Mucosa of rectum (tissue), 2 donors: ENCODE measurements around the gene ETDC.
A peak's percentile ranks its signal among the peaks of the same experiment; 100 is the strongest.
"Not testable (repeated sequence)": the region's sequence is repeated elsewhere in the genome, so short reads cannot be mapped to it uniquely, and the experiment has no call there.

Source experiments
- H3K27ac ChIP-seq, 2 donors: one replicate each; pipeline ENCODE4 v1.7.0; 2013; ENCODE audit warnings: inconsistent platforms in 2 of 2, low read depth in 2 of 2, low read length in 2 of 2
- H3K27me3 ChIP-seq, 2 donors: one replicate each; pipeline ENCODE4 v1.7.0; 2013; ENCODE audit warnings: low read length in 2 of 2; ENCODE audit not compliant: control insufficient read depth in 2 of 2, insufficient read depth in 2 of 2
- H3K36me3 ChIP-seq, 2 donors: one replicate each; pipeline ENCODE4 v1.7.0; 2013; ENCODE audit warnings: low read length in 2 of 2; ENCODE audit not compliant: control insufficient read depth in 2 of 2, insufficient read depth in 2 of 2
- H3K4me1 ChIP-seq, 2 donors: one replicate each; pipeline ENCODE4 v1.7.0; 2013; ENCODE audit warnings: low read length in 2 of 2, mild to moderate bottlenecking in 1 of 2; ENCODE audit not compliant: control insufficient read depth in 2 of 2, insufficient read depth in 2 of 2
- H3K4me3 ChIP-seq, 2 donors: one replicate each; pipeline ENCODE4 v1.7.0; 2013; ENCODE audit warnings: low read length in 2 of 2
- H3K9ac ChIP-seq, 2 donors: one replicate each; pipeline ENCODE4 v1.7.0; 2013; ENCODE audit warnings: low read length in 2 of 2, low read depth in 1 of 2, mild to moderate bottlenecking in 1 of 2
- H3K9me3 ChIP-seq, 2 donors: one replicate each; pipeline ENCODE4 v1.7.0; 2013; ENCODE audit warnings: low read length in 2 of 2; ENCODE audit not compliant: control insufficient read depth in 2 of 2
- donor health status: healthy.
- donor health status: Normal muscosa, but diverticular disease.

Gene ETDC

GRCh38 chrX:135309430-135309923, at the start of gene ETDC:
TSS of gene ETDC (plus strand) at chrX:135309480. CDS start at chrX:135309480, 0 bp downstream.
- Histone ChIP-seq H3K36me3 (no peaks in the 10 kb centered on the region), H3K9ac (no peak within 1 kb of the TSS), H3K9me3 (no peaks in the 10 kb centered on the region), H3K4me3 (no peak within 1 kb of the TSS), H3K27ac (no peak within 1 kb of the TSS), H3K27me3 (peaks cover 0 to 3% of the 10 kb centered on the region in 2 donors), H3K4me1 (no peaks in the 10 kb centered on the region)

- not testable (repeated sequence) for H3K27ac ChIP-seq, H3K36me3 ChIP-seq, H3K9ac ChIP-seq, H3K9me3 ChIP-seq, H3K4me3 ChIP-seq, H3K4me1 ChIP-seq, H3K27me3 ChIP-seq
These were observed 48.3 kb upstream of the ETDC start for GRCh38 chrX:135260976-135261375.

DNA sequence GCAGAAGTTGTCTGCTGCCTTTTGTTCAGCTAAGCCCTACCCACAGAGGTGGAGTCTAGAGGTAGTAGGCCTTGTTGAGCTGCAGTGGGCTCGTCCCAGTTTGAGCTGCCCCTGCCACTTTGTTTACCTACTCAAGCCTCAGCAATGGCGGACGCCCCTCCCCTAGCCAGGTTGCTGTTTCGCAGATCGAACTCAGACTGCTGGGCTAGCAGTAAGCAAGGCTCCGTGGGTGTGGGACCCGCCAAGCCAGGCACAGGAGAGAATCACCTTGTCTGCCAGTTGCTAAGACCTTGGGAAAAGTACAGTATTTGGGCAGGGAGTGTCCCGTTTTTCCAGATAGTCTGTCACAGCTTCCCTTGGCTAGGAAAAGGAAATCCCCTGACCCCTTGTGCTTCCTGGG, 45.9 kb upstream of the ETDC start:
- not testable (repeated sequence) for H3K9ac ChIP-seq, H3K27ac ChIP-seq, H3K4me1 ChIP-seq, H3K9me3 ChIP-seq, H3K27me3 ChIP-seq, H3K36me3 ChIP-seq, H3K4me3 ChIP-seq

- H3K27ac ChIP-seq = no peak overlapping the region
- no peaks in the 10 kb centered on the region for H3K27me3 ChIP-seq
- no peaks in the 10 kb centered on the region for H3K9me3 ChIP-seq
- no peak overlapping the region for H3K9ac ChIP-seq
- H3K36me3 ChIP-seq = no peaks in the 10 kb centered on the region
- no peaks in the 10 kb centered on the region for H3K4me1 ChIP-seq
- H3K4me3 ChIP-seq = no peak overlapping the region
These were observed 45.1 kb upstream of the ETDC start for GRCh38 chrX:135264206-135264605.

GRCh38 chrX:135273162-135273561, 36.1 kb upstream of the ETDC start:
- Histone ChIP-seq H3K4me3 (no peak overlapping the region), H3K9me3 (peaks cover 0 to 2% of the 10 kb centered on the region in 2 donors), H3K27ac (no peak overlapping the region), H3K36me3 (no peaks in the 10 kb centered on the region), H3K4me1 (no peaks in the 10 kb centered on the region), H3K9ac (no peak overlapping the region), H3K27me3 (no peaks in the 10 kb centered on the region)

DNA sequence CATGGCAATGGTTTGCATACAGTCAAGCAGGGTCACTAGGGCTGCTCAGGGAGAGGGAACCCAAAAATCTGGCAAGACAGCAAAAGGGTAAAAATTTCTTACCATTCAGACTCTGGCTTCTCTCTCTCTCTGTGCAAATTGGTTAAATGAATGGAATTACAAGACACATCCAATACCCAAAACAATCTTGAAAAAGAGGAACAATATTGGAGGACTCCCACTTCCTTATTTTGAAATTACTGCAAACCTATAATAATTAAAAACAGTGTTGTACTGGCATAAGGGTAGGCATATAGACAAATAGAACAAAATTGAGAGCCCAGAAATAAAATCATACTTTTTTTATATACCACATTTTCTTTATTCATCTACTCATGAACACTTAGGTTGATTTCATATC, 33.3 kb upstream of the ETDC start:
- Histone ChIP-seq H3K27me3 (no peaks in the 10 kb centered on the region), H3K4me1 (no peaks in the 10 kb centered on the region), H3K27ac (no peak overlapping the region), H3K9ac (no peak overlapping the region), H3K9me3 (peaks cover 0 to 2% of the 10 kb centered on the region in 2 donors), H3K4me3 (no peak overlapping the region), H3K36me3 (no peaks in the 10 kb centered on the region)

DNA sequence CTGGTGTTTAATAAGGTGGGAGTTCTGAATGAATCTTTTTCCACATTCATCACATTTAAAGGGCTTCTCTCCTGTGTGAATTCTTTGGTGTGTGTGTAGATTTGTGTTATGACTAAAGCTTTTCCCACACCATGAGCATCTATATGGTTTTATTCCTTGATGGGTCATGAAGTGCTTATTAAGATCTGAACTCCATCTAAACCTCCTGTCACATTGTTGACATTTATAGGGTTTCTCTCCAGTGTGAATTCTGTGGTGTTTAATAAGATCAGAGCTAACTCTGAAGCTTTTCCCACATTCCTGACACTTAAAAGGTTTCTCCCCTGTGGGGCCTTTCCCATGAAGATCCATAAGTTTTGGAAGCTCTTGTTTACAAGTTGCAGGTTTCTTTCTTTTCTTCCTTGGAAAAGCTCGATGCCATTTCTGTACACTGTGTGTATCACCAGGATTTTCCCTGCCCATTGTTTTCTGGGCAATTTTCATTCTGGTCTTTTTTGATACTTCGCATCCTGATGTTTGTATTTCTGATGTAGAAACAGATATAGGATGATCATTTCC, 21.9 kb upstream of the ETDC start:
- Histone ChIP-seq H3K27me3 (no peaks in the 10 kb centered on the region), H3K4me1 (no peaks in the 10 kb centered on the region), H3K36me3 (peaks cover 0 to 8% of the 10 kb centered on the region in 2 donors), H3K27ac (no peak overlapping the region), H3K4me3 (no peak overlapping the region), H3K9me3 (peaks cover 27 to 32% of the 10 kb centered on the region in 2 donors), H3K9ac (no peak overlapping the region)

DNA sequence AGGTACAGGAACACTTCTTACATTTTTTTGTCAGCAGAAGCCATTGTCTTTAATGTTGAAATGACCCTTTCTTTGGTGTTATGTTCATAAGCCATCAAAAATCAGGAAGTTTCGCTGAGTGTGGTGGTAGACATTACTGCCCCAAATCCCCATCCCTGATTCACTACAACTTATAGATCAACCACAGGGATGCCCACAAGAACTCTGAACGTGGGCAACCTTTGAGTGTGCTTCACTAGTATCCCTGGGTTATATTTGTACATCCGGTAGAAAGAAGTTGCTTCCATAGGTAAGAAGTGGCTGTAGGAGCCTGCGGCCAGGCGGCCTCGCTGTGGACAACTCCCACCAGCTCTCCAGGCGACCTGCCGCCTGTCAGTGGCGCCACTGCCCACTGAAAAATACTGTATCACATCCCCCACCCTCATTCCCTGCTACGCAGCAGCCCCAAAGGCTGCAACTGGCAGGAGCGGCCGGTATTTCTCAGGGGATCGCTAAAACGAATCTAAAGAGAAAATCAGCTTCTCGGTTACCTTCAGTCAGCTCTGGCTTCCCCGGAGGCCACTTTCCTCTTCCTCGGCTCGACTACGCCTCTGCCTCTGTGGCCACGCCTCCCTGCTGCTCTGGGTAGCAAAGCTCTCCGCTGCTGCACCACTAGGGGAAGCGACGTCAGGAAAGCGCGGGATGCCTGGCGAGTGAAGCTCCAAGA, 13.9 kb upstream of the ETDC start:
- Histone ChIP-seq H3K4me3 (peak overlapping the region; percentile 11 to 60), H3K27ac (no peak overlapping the region), H3K27me3 (peaks cover 0 to 3% of the 10 kb centered on the region in 2 donors), H3K4me1 (no peaks in the 10 kb centered on the region), H3K36me3 (peaks cover 0 to 5% of the 10 kb centered on the region in 2 donors), H3K9me3 (peaks cover 3 to 7% of the 10 kb centered on the region in 2 donors), H3K9ac (peak overlapping the region in 1 of 2 donors; percentile 17)

DNA sequence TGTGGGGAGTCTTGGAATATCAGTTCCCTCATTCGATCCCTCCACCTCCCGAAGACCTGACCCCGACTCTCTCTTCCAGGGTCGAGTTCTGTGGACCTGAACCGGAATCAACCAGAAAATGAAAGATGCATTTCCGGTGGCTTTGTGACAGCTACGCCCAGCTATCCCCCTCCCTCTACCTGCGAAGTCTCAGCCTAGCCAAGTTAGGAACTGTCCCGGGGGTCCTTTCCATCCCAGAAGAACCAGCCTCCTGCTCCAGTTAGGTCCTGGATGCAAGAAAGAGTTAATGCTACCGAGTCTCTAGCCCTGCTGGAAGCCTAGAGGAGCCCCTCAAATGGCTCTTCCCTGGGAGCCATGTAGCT, 13.4 kb upstream of the ETDC start:
- H3K9me3 ChIP-seq = peaks cover 3 to 7% of the 10 kb centered on the region in 2 donors
- no peak overlapping the region for H3K27ac ChIP-seq
- H3K9ac ChIP-seq = peak overlapping the region in 1 of 2 donors; percentile 17
- peaks cover 0 to 3% of the 10 kb centered on the region in 2 donors for H3K27me3 ChIP-seq
- H3K36me3 ChIP-seq = peaks cover 0 to 5% of the 10 kb centered on the region in 2 donors
- no peaks in the 10 kb centered on the region for H3K4me1 ChIP-seq
- peak overlapping the region; percentile 11 to 60 for H3K4me3 ChIP-seq

DNA sequence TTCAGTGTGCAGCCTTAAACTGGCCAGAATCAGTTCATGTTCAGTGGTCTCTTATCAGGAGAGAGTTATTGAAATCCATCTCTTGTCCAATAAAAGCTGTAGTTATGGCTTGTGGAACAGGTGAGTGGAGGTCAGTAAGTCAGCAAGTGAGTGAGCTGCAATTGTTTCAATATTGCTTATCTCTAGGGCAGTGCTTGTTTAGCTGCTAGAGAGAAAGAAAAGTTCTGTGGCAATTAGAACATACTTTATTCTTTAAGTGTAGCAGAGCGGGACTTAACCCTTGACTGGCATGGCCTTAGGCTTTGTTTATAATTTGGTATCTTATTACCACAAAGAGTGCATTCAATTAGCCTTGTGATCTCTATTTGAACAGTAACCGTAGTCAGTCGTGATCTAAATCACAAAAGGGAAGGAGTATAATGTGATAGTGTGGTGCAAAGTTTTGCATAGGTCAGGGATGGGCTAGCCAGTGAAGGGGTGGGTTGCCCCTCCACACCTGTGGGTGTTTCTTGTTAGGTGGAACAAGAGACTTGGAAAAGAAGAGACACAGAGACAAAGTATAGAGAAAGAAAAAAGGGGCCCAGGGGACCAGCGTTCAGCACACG, 6.9 kb upstream of the ETDC start:
- no peak overlapping the region for H3K9ac ChIP-seq
- H3K9me3 ChIP-seq = no peaks in the 10 kb centered on the region
- peaks cover 0 to 6% of the 10 kb centered on the region in 2 donors for H3K27me3 ChIP-seq
- H3K4me3 ChIP-seq = no peak overlapping the region
- H3K4me1 ChIP-seq = no peaks in the 10 kb centered on the region
- no peak overlapping the region for H3K27ac ChIP-seq
- H3K36me3 ChIP-seq = no peaks in the 10 kb centered on the region
